Adrenal gland (tissue), 5 donors: Measurements from ENCODE around the gene IRF4.

Experiments
- POLR2A ChIP-seq, 2 donors: fragments of 450-650 bp; IDR thresholded peaks; one replicate each; pipeline ENCODE4 v1.6.1; 2017; ENCODE audit warnings: antibody characterized with exemption in 2 of 2, mild to moderate bottlenecking in 2 of 2, moderate library complexity in 1 of 2
- TF ChIP-seq, protein P1 (sequence below), 6 experiments: fragments of 450-650 bp in 4 of 6; fragments of 200-600 bp in 2 of 6; sonication (generic) in 1 of 6; IDR thresholded peaks; 1 replicate in 5 of 6; 2 replicates in 1 of 6; pipeline versions ENCODE4 v1.5.1 to v1.8.0; 2016 to 2021; ENCODE audit warnings: antibody characterized with exemption in 6 of 6, mild to moderate bottlenecking in 2 of 6, moderate library complexity in 1 of 6
- donor health status: DM: no; HTN: no; CAD: no.

DNA sequence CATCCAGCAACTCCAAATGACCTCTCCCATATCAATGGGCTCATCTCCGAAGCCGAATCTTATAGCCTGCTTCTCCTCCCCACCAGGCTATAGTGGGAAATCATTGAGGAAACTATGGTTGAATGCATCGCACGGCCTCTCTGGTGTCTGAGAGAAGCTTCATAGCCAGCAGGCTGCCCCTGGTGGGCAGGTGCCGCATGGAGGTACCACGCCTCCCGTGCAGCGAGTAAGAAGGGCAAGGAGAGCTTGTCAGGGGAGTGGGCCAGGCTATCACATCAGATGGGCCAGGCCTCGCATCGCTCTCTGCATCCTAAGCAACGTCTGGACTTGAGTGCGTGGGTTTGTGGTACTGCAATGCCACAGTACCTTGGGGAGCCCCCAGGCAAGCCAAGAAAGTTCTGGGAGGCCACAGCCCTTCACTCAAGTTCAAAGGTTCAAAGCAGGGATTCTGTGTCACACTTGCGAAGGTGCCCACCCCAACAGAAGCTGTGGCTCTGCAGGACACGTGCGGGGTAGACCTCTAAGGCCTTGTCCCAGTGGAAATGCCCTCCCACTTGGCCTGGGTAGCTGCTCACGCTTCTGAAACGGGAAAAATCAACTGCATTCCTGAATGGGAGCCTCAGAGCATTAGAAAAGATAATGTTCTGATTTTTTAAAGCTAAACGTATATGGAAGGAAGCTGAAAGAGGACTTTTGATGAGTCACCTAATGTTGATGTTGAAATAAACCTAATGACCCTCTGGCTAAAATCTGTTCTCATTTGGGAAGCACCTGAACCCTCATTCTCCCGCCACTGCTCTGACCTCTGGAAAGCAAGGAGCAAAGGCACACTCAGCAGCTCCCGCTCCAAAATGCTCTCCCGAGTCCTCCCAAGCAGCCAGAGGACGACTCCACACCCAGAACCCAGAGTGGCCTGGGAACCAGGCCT is 8.4 kb upstream of the IRF4 start:
- TF ChIP-seq, protein P1, sequence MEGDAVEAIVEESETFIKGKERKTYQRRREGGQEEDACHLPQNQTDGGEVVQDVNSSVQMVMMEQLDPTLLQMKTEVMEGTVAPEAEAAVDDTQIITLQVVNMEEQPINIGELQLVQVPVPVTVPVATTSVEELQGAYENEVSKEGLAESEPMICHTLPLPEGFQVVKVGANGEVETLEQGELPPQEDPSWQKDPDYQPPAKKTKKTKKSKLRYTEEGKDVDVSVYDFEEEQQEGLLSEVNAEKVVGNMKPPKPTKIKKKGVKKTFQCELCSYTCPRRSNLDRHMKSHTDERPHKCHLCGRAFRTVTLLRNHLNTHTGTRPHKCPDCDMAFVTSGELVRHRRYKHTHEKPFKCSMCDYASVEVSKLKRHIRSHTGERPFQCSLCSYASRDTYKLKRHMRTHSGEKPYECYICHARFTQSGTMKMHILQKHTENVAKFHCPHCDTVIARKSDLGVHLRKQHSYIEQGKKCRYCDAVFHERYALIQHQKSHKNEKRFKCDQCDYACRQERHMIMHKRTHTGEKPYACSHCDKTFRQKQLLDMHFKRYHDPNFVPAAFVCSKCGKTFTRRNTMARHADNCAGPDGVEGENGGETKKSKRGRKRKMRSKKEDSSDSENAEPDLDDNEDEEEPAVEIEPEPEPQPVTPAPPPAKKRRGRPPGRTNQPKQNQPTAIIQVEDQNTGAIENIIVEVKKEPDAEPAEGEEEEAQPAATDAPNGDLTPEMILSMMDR (IDR thresholded peaks at IDR 0.05) = no peak
- TF ChIP-seq POLR2A (IDR thresholded peaks at IDR 0.05) = no peak
